Hepatocyte (in vitro differentiated cells): ENCODE measurements around the gene SLC9B2.

Experiments used
- EZH2 ChIP-seq: fragments of 200-600 bp; sonication (generic); IDR thresholded peaks from 2 replicates; pipeline ENCODE4 v1.6.1; 2016; ENCODE audit warnings: antibody characterized with exemption, mild to moderate bottlenecking, borderline replicate concordance
- TF ChIP-seq, protein P1 (sequence below): fragments of 200-600 bp; sonication (generic); IDR thresholded peaks from 2 replicates; pipeline ENCODE4 v1.5.1; 2016; ENCODE audit warnings: antibody characterized with exemption, mild to moderate bottlenecking; ENCODE audit not compliant: poor library complexity

DNA sequence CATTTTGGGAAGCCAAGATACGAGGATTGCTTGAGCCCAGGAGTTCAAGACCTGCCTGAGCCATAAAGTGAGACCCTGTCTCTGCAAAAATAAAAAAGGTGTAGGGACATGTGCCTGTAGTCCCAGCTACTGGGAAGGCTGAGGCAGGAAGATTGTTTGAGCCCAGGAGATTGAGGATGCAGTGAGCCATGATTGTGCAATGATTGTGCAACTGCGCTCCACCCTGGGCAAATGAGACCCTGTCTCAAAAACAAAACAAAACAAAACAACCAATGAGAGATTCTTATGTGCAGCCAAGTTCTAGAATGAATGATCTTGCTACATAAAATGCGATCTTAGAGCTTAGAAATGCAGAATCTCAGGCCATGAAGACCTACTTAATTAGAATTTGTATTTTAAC lies 22.5 kb downstream of the SLC9B2 start:
- TF ChIP-seq, protein P1, sequence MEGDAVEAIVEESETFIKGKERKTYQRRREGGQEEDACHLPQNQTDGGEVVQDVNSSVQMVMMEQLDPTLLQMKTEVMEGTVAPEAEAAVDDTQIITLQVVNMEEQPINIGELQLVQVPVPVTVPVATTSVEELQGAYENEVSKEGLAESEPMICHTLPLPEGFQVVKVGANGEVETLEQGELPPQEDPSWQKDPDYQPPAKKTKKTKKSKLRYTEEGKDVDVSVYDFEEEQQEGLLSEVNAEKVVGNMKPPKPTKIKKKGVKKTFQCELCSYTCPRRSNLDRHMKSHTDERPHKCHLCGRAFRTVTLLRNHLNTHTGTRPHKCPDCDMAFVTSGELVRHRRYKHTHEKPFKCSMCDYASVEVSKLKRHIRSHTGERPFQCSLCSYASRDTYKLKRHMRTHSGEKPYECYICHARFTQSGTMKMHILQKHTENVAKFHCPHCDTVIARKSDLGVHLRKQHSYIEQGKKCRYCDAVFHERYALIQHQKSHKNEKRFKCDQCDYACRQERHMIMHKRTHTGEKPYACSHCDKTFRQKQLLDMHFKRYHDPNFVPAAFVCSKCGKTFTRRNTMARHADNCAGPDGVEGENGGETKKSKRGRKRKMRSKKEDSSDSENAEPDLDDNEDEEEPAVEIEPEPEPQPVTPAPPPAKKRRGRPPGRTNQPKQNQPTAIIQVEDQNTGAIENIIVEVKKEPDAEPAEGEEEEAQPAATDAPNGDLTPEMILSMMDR = no peak
- TF ChIP-seq EZH2 = no peak
